HAP-1 (cell line): ENCODE measurements around the gene PTX3.

ENCODE experiments used
- DNase-seq, 2 experiments: peaks; one replicate each; pipeline ENCODE4 v3.0.0-alpha.2; 2016 to 2020; ENCODE audit warnings: low spot score in 2 of 2
- H3K27me3 ChIP-seq: fragments of 250-450 bp; sonication (Bioruptor Pico); 2 replicates; pipeline ENCODE4 v1.5.1; 2020; ENCODE audit warnings: low read depth, mild to moderate bottlenecking, moderate library complexity
- H3K36me3 ChIP-seq: fragments of 250-450 bp; sonication (Bioruptor Pico); replicated peaks from 2 replicates; pipeline ENCODE4 v1.5.1; 2020; ENCODE audit warnings: mild to moderate bottlenecking
- H3K4me1 ChIP-seq: fragments of 250-450 bp; sonication (Bioruptor Pico); 2 replicates; pipeline ENCODE4 v1.5.1; 2020; ENCODE audit warnings: mild to moderate bottlenecking
- H3K4me3 ChIP-seq: fragments of 250-450 bp; sonication (Bioruptor Pico); 2 replicates; pipeline ENCODE4 v1.5.1; 2020; ENCODE audit warnings: mild to moderate bottlenecking, moderate library complexity
- H3K9me3 ChIP-seq: fragments of 250-450 bp; sonication (Bioruptor Pico); 2 replicates; pipeline ENCODE4 v1.5.1; 2020; ENCODE audit warnings: mild to moderate bottlenecking, moderate library complexity
- in situ Hi-C: fragments of 300-500 bp; cut with MboI; formaldehyde crosslinking; loops from 3 replicates; pipeline ENCODE4 v1.14.3; 2020; ENCODE audit warnings: low sequenced_read_pairs, inconsistent platforms, mixed read lengths

The PTX3 gene

GRCh38 chr3:157471064-157471463 lies 34.4 kb downstream of the PTX3 start:
- peaks cover 10% of the 10 kb centered on the region for H3K27me3 ChIP-seq
- no peaks in the 10 kb centered on the region for H3K4me1 ChIP-seq
- H3K36me3 ChIP-seq, result no peaks in the 10 kb centered on the region
- no peak for DNase-seq
- no peak overlapping the region for H3K4me3 ChIP-seq
- in situ Hi-C loops, result no loop called here
- H3K9me3 ChIP-seq, result no peaks in the 10 kb centered on the region

DNA sequence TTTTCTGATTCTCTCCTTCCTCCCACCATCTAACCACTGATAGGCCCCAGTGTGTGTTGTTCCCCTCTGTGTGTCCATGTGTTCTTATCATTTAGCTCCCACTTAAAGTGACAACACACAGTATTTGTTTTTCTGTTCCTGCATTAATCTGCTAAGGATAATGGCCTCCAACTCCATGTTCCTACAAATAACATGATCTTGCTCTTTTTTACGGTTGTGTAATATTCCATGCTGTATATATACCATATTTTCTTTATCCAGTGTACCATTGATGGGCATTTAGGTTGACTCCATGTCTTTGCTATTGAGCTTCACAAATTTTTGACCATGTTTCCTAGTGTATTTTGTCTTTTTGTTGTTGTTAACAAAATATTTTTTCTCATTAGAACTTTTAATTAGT lies 36.0 kb downstream of the PTX3 start:
- Histone ChIP-seq H3K9me3 (no peaks in the 10 kb centered on the region), H3K27me3 (peaks cover 10% of the 10 kb centered on the region), H3K4me1 (no peaks in the 10 kb centered on the region), H3K36me3 (no peaks in the 10 kb centered on the region), H3K4me3 (no peak overlapping the region)
- in situ Hi-C loops, result no loop called here
- DNase-seq, result no peak

- Histone ChIP-seq H3K4me3 (no peak overlapping the region), H3K4me1 (no peaks in the 10 kb centered on the region), H3K36me3 (no peaks in the 10 kb centered on the region), H3K9me3 (no peaks in the 10 kb centered on the region), H3K27me3 (peaks cover 4% of the 10 kb centered on the region; the same call in 1 of the 2 replicates)
- DNase-seq, result no peak
- in situ Hi-C loops, result no loop called here
Observed at GRCh38 chr3:157475921-157476414, 39.3 kb downstream of the PTX3 start.

- in situ Hi-C loops, result no loop called here
- Histone ChIP-seq H3K4me3 (no peak overlapping the region), H3K4me1 (no peaks in the 10 kb centered on the region), H3K9me3 (0 out of 2 replicates have a peak, but pooled peaks cover 2% of the 10 kb centered on the region), H3K36me3 (no peaks in the 10 kb centered on the region), H3K27me3 (no peaks in the 10 kb centered on the region)
- DNase-seq, result no peak
Observed at GRCh38 chr3:157477441-157477840, 40.8 kb downstream of the PTX3 start.

GRCh38 chr3:157479464-157480243 lies 43.0 kb downstream of the PTX3 start:
- Histone ChIP-seq H3K4me3 (no peak overlapping the region), H3K36me3 (no peaks in the 10 kb centered on the region), H3K9me3 (0 out of 2 replicates have a peak, but pooled peaks cover 2% of the 10 kb centered on the region), H3K27me3 (no peaks in the 10 kb centered on the region; the same call in 1 of the 2 replicates), H3K4me1 (no peaks in the 10 kb centered on the region)
- no peak for DNase-seq
- in situ Hi-C loops, result no loop called here

DNA sequence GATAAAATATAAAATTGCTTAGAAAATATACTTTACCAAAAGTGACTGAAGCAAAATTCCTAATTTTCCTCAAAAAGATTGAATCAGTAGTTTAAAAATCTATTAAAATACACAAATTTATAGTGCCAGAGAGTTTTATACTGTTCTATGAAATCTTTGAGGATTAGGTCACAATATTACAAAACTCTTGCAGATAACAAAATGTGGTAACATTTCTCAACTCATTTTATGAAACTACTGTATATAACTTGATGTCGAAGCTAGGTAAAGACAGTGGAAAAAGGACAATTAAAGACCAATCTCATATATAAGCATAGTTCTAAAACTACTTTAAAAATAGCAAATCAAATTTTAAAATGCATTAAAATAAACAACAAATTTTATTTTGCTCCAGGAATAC lies 50.7 kb downstream of the PTX3 start:
- peaks cover 2% of the 10 kb centered on the region; the same call in 1 of the 2 replicates for H3K27me3 ChIP-seq
- in situ Hi-C loops, result no loop called here
- no peak overlapping the region for H3K4me3 ChIP-seq
- no peak for DNase-seq
- no peaks in the 10 kb centered on the region for H3K36me3 ChIP-seq
- H3K9me3 ChIP-seq, result no peaks in the 10 kb centered on the region
- no peaks in the 10 kb centered on the region for H3K4me1 ChIP-seq

GRCh38 chr3:157488144-157488543 lies 51.5 kb downstream of the PTX3 start:
- no peak for DNase-seq
- Histone ChIP-seq H3K9me3 (no peaks in the 10 kb centered on the region), H3K27me3 (peaks cover 2% of the 10 kb centered on the region; the same call in 1 of the 2 replicates), H3K4me3 (no peak overlapping the region), H3K4me1 (no peaks in the 10 kb centered on the region), H3K36me3 (no peaks in the 10 kb centered on the region)
- in situ Hi-C loops, result no loop called here

GRCh38 chr3:157491136-157491535 lies 54.5 kb downstream of the PTX3 start:
- H3K4me1 ChIP-seq, result no peaks in the 10 kb centered on the region
- no peaks in the 10 kb centered on the region for H3K9me3 ChIP-seq
- no peak overlapping the region for H3K4me3 ChIP-seq
- no peak for DNase-seq
- in situ Hi-C loops, result loop anchor here (10.0 kb wide), 1 partner anchor 286 kb away; no protein-coding TSS in a partner anchor
- H3K36me3 ChIP-seq, result no peaks in the 10 kb centered on the region
- 0 out of 2 replicates have a peak, but pooled peaks cover 2% of the 10 kb centered on the region for H3K27me3 ChIP-seq
